Hepatocyte (in vitro differentiated cells): ENCODE results near the gene L3MBTL3.

Experiments
- EZH2 ChIP-seq: fragments of 200-600 bp; sonication (generic); IDR thresholded peaks from 2 replicates; pipeline ENCODE4 v1.6.1; 2016; ENCODE audit warnings: antibody characterized with exemption, mild to moderate bottlenecking, borderline replicate concordance
- EZH2phosphoT487 ChIP-seq: fragments of 200-600 bp; sonication (generic); IDR thresholded peaks from one replicate; pipeline ENCODE4 v1.6.1; 2018; ENCODE audit warnings: antibody characterized with exemption, mild to moderate bottlenecking, low read depth, moderate library complexity; ENCODE audit not compliant: unreplicated experiment, severe bottlenecking
- TF ChIP-seq, protein P1 (sequence below): fragments of 200-600 bp; sonication (generic); IDR thresholded peaks from 2 replicates; pipeline ENCODE4 v1.5.1; 2016; ENCODE audit warnings: antibody characterized with exemption, mild to moderate bottlenecking; ENCODE audit not compliant: poor library complexity

GRCh38 chr6:130093546-130093945, 75.2 kb downstream of the L3MBTL3 start:
- TF ChIP-seq, protein P1, sequence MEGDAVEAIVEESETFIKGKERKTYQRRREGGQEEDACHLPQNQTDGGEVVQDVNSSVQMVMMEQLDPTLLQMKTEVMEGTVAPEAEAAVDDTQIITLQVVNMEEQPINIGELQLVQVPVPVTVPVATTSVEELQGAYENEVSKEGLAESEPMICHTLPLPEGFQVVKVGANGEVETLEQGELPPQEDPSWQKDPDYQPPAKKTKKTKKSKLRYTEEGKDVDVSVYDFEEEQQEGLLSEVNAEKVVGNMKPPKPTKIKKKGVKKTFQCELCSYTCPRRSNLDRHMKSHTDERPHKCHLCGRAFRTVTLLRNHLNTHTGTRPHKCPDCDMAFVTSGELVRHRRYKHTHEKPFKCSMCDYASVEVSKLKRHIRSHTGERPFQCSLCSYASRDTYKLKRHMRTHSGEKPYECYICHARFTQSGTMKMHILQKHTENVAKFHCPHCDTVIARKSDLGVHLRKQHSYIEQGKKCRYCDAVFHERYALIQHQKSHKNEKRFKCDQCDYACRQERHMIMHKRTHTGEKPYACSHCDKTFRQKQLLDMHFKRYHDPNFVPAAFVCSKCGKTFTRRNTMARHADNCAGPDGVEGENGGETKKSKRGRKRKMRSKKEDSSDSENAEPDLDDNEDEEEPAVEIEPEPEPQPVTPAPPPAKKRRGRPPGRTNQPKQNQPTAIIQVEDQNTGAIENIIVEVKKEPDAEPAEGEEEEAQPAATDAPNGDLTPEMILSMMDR = no peak
- no peak for TF ChIP-seq EZH2phosphoT487
- TF ChIP-seq EZH2 = no peak
